LNCaP clone FGC (cell line): Measurements from ENCODE around the gene CTSC.

Experiments
- DNase-seq: peaks from one replicate; pipeline ENCODE4 v3.0.0-alpha.2; 2011; ENCODE audit warnings: low read depth
- H3K4me3 ChIP-seq: 2 replicates; pipeline ENCODE4 v1.5.1; 2011; ENCODE audit warnings: mild to moderate bottlenecking, low read depth, low read length, control low read depth
- TF ChIP-seq, protein P1 (sequence below): IDR thresholded peaks from 2 replicates; pipeline ENCODE4 v1.5.1; 2012; ENCODE audit warnings: mild to moderate bottlenecking; ENCODE audit not compliant: control insufficient read depth, insufficient read depth; ENCODE audit errors: extremely low read depth

The CTSC gene

GRCh38 chr11:88288560-88288959 lies 49.0 kb downstream of the CTSC start:
- no peak for DNase-seq
- TF ChIP-seq, protein P1, sequence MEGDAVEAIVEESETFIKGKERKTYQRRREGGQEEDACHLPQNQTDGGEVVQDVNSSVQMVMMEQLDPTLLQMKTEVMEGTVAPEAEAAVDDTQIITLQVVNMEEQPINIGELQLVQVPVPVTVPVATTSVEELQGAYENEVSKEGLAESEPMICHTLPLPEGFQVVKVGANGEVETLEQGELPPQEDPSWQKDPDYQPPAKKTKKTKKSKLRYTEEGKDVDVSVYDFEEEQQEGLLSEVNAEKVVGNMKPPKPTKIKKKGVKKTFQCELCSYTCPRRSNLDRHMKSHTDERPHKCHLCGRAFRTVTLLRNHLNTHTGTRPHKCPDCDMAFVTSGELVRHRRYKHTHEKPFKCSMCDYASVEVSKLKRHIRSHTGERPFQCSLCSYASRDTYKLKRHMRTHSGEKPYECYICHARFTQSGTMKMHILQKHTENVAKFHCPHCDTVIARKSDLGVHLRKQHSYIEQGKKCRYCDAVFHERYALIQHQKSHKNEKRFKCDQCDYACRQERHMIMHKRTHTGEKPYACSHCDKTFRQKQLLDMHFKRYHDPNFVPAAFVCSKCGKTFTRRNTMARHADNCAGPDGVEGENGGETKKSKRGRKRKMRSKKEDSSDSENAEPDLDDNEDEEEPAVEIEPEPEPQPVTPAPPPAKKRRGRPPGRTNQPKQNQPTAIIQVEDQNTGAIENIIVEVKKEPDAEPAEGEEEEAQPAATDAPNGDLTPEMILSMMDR, result no peak
- no peak overlapping the region for H3K4me3 ChIP-seq

DNA sequence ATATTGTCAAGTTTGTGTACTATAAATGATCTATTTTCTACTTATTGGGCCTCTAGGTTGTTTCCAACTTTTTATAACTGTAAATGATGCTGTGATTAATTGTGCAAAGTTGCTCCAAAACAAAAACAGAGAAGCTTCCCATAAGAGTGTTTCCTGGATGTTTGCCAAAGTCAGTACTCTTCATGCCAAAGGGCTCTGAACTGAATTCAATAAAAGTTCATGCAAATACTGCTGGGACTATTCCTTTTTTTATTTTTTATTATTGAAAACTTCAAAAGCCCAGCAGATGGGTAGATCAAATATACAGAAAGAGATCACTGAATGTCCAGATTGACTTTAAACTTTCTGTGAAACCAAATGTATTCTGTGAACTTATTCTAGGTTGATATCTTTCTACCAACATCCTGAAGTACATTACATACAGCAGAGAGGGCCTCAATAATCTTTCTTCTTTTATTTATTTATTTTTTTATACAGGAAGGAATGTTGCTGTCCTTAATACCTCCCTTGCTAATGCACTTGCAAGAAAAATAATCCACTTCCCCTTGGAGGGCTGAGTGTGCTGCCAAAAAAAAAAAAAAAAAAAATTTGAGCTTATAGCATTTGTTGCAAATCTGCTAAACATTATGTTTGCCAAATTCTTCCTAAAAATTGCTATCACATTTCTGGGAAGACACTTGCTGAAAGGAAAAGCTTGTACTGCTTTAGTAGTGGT lies 53.0 kb downstream of the CTSC start:
- DNase-seq, result no peak
- H3K4me3 ChIP-seq, result no peak overlapping the region
- TF ChIP-seq, protein P1, result no peak

GRCh38 chr11:88282747-88283515 lies 54.6 kb downstream of the CTSC start:
- TF ChIP-seq, protein P1, result no peak
- DNase-seq, result no peak

DNA sequence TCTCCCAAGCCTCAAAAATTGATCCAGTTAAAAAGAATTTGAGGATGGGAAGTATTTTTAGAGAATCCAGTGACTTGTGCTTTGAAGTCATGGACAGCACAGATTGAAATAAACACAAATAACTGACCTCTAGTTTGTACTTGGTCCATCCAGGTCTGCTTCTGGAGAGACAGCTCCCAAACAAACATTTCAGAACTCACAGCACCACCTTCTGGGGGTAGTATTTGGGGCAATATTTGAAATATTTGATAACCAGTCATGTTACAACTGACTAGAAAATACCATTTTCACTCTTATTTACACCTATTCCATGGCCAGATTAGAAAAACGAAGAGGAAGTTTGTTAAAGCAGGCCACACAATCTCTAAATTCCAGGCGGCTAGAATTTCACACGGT lies 56.2 kb downstream of the CTSC start:
- DNase-seq, result no peak

More at GRCh38 chr11:88282747-88283515, 54.6 kb downstream of the CTSC start:
- no peak overlapping the region for H3K4me3 ChIP-seq

GRCh38 chr11:88280673-88281316 lies 56.7 kb downstream of the CTSC start:
- DNase-seq, result no peak
- TF ChIP-seq, protein P1, result no peak
- H3K4me3 ChIP-seq, result no peak overlapping the region

More for the DNA sequence above, 56.2 kb downstream of the CTSC start:
- TF ChIP-seq, protein P1, result peak; percentile 20; the same call in 1 of the 2 replicates
- no peak overlapping the region for H3K4me3 ChIP-seq

- DNase-seq, result no peak
- H3K4me3 ChIP-seq, result no peak overlapping the region
- TF ChIP-seq, protein P1, result no peak
Observed at GRCh38 chr11:88277349-88277915, 60.1 kb downstream of the CTSC start.
